ENCODE data around the gene SPCS2. TPM values are rescaled to one million over a fixed set of nuclear protein-coding genes. Genes with fewer than 3 reads are reported as not detected.

Gene SPCS2
- total and polyA plus RNA-seq, 2 donors (not counting 3 experiments of a cell fraction or from before 2014, with no cell fraction given): 88.9 to 140 TPM

GRCh38 chr11:75000975-75001354 lies 51.9 kb downstream of the SPCS2 start:
- Histone ChIP-seq H3K79me2 (ENCODE audit: control insufficient read depth, insufficient read depth, low read length) (no peaks in the 10 kb centered on the region), H3K4me3 (replicated peaks in 1 of 3; ENCODE audit: insufficient read depth in 1 of 3, low read depth in 1 of 3, low read length in 3 of 3) (no peak overlapping the region), H3K9me1 (replicated peaks; ENCODE audit: control insufficient read depth, extremely low read depth, insufficient read depth, low read length) (no peaks in the 10 kb centered on the region), H4K20me1 (replicated peaks; ENCODE audit: control insufficient read depth, extremely low read depth, insufficient read depth, low read length) (no peaks in the 10 kb centered on the region), H3K4me1 (ENCODE audit: control insufficient read depth, extremely low read depth, insufficient read depth, low read length) (no peaks in the 10 kb centered on the region), H3K4me2 (ENCODE audit: insufficient read depth, low read length) (no peak overlapping the region), H3K27ac (ENCODE audit: insufficient read depth, low read depth, low read length) (no peak overlapping the region), H3K27me3 (ENCODE audit: control insufficient read depth in 2 of 2, insufficient read depth in 2 of 2, low read length in 2 of 2) (no peaks in the 10 kb centered on the region), H2AFZ (ENCODE audit: low read depth, low read length) (no peak overlapping the region), H3K9me3 (replicated peaks; ENCODE audit: control insufficient read depth, insufficient read depth, low read length) (no peaks in the 10 kb centered on the region), H3K36me3 (ENCODE audit: control insufficient read depth in 2 of 2, extremely low read depth in 1 of 2, insufficient read depth in 2 of 2, low read length in 2 of 2) (peaks cover 0 to 7% of the 10 kb centered on the region in 2 experiments), H3K9ac (replicated peaks; ENCODE audit: extremely low read depth, insufficient read depth, low read length) (no peak overlapping the region)
- BruUV-seq (replicated peaks): no TSS peak
- FAIRE-seq (no peak), DNase-seq (ENCODE audit: low read depth, low spot score) (no peak)
- TF ChIP-seq MYC (IDR thresholded peaks at IDR 0.05; ENCODE audit: low read depth, low read length) (no peak), JUN (IDR thresholded peaks at IDR 0.05; ENCODE audit: borderline replicate concordance, insufficient read depth, insufficient read length, low read depth) (no peak), GATA2 (IDR thresholded peaks at IDR 0.05; ENCODE audit: insufficient read depth, insufficient read length, low read depth, low read length) (no peak), POLR2AphosphoS5 (IDR thresholded peaks at IDR 0.05; ENCODE audit: insufficient read depth, low read depth, low read length) (no peak)
- intact Hi-C loops (cut with micrococcal nuclease): no loop called here
- ChIA-PET CTCF (interaction anchor here (1.5 to 2.6 kb wide), 2 partner anchors 22 to 71 kb away, joined by 5 to 9 read pairs; no protein-coding TSS in a partner anchor), POLR2A (no interaction called here)
- dilution Hi-C loops (cut with MboI; ENCODE audit: extremely low pct_ligation_motif_present, low sequenced_read_pairs): loop anchor here (25.0 kb wide), 1 partner anchor 89 kb away; no protein-coding TSS in a partner anchor

GRCh38 chr11:75001686-75002085 lies 52.6 kb downstream of the SPCS2 start:
- DNase-seq (ENCODE audit: low read depth, low spot score): no peak
- peaks cover 0 to 11% of the 10 kb centered on the region in 2 experiments for H3K36me3 ChIP-seq (ENCODE audit: control insufficient read depth in 2 of 2, extremely low read depth in 1 of 2, insufficient read depth in 2 of 2, low read length in 2 of 2)
- H2AFZ ChIP-seq (ENCODE audit: low read depth, low read length): no peak overlapping the region
- no peaks in the 10 kb centered on the region for H3K9me3 ChIP-seq (replicated peaks; ENCODE audit: control insufficient read depth, insufficient read depth, low read length)
- H3K27ac ChIP-seq (ENCODE audit: insufficient read depth, low read depth, low read length): no peak overlapping the region
- H3K4me1 ChIP-seq (ENCODE audit: control insufficient read depth, extremely low read depth, insufficient read depth, low read length): no peaks in the 10 kb centered on the region
- intact Hi-C loops (cut with micrococcal nuclease) (no loop called here), dilution Hi-C loops (cut with MboI; ENCODE audit: extremely low pct_ligation_motif_present, low sequenced_read_pairs) (loop anchor here (25.0 kb wide), 1 partner anchor 89 kb away; no protein-coding TSS in a partner anchor)
- TF ChIP-seq POLR2AphosphoS5 (IDR thresholded peaks at IDR 0.05; ENCODE audit: insufficient read depth, low read depth, low read length) (no peak), EZH2 (IDR thresholded peaks at IDR 0.05; ENCODE audit: borderline replicate concordance, low read depth, low read length, severe bottlenecking) (no peak), JUN (IDR thresholded peaks at IDR 0.05; ENCODE audit: borderline replicate concordance, insufficient read depth, insufficient read length, low read depth) (no peak), CTCF (IDR thresholded peaks at IDR 0.05; ENCODE audit: extremely low read depth in 1 of 2, insufficient read depth in 1 of 2, low read depth in 1 of 2, low read length in 2 of 2) (no peak), POLR2A (IDR thresholded peaks at IDR 0.05; ENCODE audit: low read depth, low read length) (no peak), GATA2 (IDR thresholded peaks at IDR 0.05; ENCODE audit: insufficient read depth, insufficient read length, low read depth, low read length) (no peak), MAX (IDR thresholded peaks at IDR 0.05; ENCODE audit: insufficient read depth, insufficient read length) (no peak), FOS (IDR thresholded peaks at IDR 0.05; ENCODE audit: borderline replicate concordance, insufficient read depth, low read length) (no peak), MYC (IDR thresholded peaks at IDR 0.05; ENCODE audit: low read depth, low read length) (no peak)
- BruUV-seq (replicated peaks): no TSS peak
- no peak overlapping the region for H3K9ac ChIP-seq (replicated peaks; ENCODE audit: extremely low read depth, insufficient read depth, low read length)
- H3K79me2 ChIP-seq (ENCODE audit: control insufficient read depth, insufficient read depth, low read length): no peaks in the 10 kb centered on the region
- ChIA-PET POLR2A (no interaction called here), CTCF (interaction anchor here (1.7 to 2.6 kb wide), 2 partner anchors 21 to 72 kb away, joined by 9 read pairs; no protein-coding TSS in a partner anchor)
- H3K27me3 ChIP-seq (ENCODE audit: control insufficient read depth in 2 of 2, insufficient read depth in 2 of 2, low read length in 2 of 2): no peaks in the 10 kb centered on the region
- H3K9me1 ChIP-seq (replicated peaks; ENCODE audit: control insufficient read depth, extremely low read depth, insufficient read depth, low read length): no peaks in the 10 kb centered on the region
- no peak overlapping the region for H3K4me3 ChIP-seq (replicated peaks in 1 of 3; ENCODE audit: insufficient read depth in 1 of 3, low read depth in 1 of 3, low read length in 3 of 3)
- no peak overlapping the region for H3K4me2 ChIP-seq (ENCODE audit: insufficient read depth, low read length)
- no peak for FAIRE-seq
- no peaks in the 10 kb centered on the region for H4K20me1 ChIP-seq (replicated peaks; ENCODE audit: control insufficient read depth, extremely low read depth, insufficient read depth, low read length)
